ENCODE data around the gene CDHR2.

Gene CDHR2

GRCh38 chr5:176531902-176532493 is 17.1 kb upstream of the CDHR2 start:
- DNase-seq (ENCODE audit: low read depth) = no peak
- no peak for TF ChIP-seq CTCF (IDR thresholded peaks at IDR 0.05; ENCODE audit: insufficient read depth, low read depth, low read length, missing control alignments)
- H3K4me3 ChIP-seq (ENCODE audit: low read length) = no peak overlapping the region

GRCh38 chr5:176532795-176533194 is 16.3 kb upstream of the CDHR2 start:
- H3K4me3 ChIP-seq (ENCODE audit: low read length) = no peak overlapping the region
- no peak for TF ChIP-seq CTCF (IDR thresholded peaks at IDR 0.05; ENCODE audit: insufficient read depth, low read depth, low read length, missing control alignments)
- no peak for DNase-seq (ENCODE audit: low read depth)

GRCh38 chr5:176533390-176533789 is 15.8 kb upstream of the CDHR2 start:
- no peak for TF ChIP-seq CTCF (IDR thresholded peaks at IDR 0.05; ENCODE audit: insufficient read depth, low read depth, low read length, missing control alignments)
- no peak for DNase-seq (ENCODE audit: low read depth)
- no peak overlapping the region for H3K4me3 ChIP-seq (ENCODE audit: low read length)

GRCh38 chr5:176533894-176534611 is 15.1 kb upstream of the CDHR2 start:
- peak; percentile 51 for DNase-seq (ENCODE audit: low read depth)
- H3K4me3 ChIP-seq (ENCODE audit: low read length) = peak overlapping the region; percentile 10

GRCh38 chr5:176534640-176535039 is 14.5 kb upstream of the CDHR2 start:
- DNase-seq (ENCODE audit: low read depth) = no peak
- H3K4me3 ChIP-seq (ENCODE audit: low read length) = peak overlapping the region; percentile 10
- TF ChIP-seq CTCF (IDR thresholded peaks at IDR 0.05; ENCODE audit: insufficient read depth, low read depth, low read length, missing control alignments) = no peak

More at GRCh38 chr5:176533894-176534611, 15.1 kb upstream of the CDHR2 start:
- TF ChIP-seq CTCF (IDR thresholded peaks at IDR 0.05; ENCODE audit: insufficient read depth, low read depth, low read length, missing control alignments) = no peak

GRCh38 chr5:176535101-176535663 is 14.0 kb upstream of the CDHR2 start:
- no peak for TF ChIP-seq CTCF (IDR thresholded peaks at IDR 0.05; ENCODE audit: insufficient read depth, low read depth, low read length, missing control alignments)
- peak overlapping the region; percentile 99 for H3K4me3 ChIP-seq (ENCODE audit: low read length)
- peak; percentile 56 for DNase-seq (ENCODE audit: low read depth)
